ENCODE data around the gene PPM1F.

GRCh38 chr22:21894799-21895198 lies 57.8 kb downstream of the PPM1F start:
- TF ChIP-seq, protein P1, sequence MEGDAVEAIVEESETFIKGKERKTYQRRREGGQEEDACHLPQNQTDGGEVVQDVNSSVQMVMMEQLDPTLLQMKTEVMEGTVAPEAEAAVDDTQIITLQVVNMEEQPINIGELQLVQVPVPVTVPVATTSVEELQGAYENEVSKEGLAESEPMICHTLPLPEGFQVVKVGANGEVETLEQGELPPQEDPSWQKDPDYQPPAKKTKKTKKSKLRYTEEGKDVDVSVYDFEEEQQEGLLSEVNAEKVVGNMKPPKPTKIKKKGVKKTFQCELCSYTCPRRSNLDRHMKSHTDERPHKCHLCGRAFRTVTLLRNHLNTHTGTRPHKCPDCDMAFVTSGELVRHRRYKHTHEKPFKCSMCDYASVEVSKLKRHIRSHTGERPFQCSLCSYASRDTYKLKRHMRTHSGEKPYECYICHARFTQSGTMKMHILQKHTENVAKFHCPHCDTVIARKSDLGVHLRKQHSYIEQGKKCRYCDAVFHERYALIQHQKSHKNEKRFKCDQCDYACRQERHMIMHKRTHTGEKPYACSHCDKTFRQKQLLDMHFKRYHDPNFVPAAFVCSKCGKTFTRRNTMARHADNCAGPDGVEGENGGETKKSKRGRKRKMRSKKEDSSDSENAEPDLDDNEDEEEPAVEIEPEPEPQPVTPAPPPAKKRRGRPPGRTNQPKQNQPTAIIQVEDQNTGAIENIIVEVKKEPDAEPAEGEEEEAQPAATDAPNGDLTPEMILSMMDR (optimal IDR thresholded peaks at IDR 0.05 in 1 of 3, IDR thresholded peaks at IDR 0.05 in 1 of 3, conservative IDR thresholded peaks at IDR 0.05 in 1 of 3; ENCODE audit: extremely low read depth in 1 of 3, insufficient read depth in 2 of 3, low read length in 3 of 3): no peak
- TF ChIP-seq EZH2 (IDR thresholded peaks at IDR 0.05; ENCODE audit: low read length): no peak

Data from keratinocyte (primary cell).